ENCODE measurements around the gene LETM1. TPM values are rescaled to one million over a fixed set of nuclear protein-coding genes. Genes with fewer than 3 reads are reported as not detected.

LETM1 gene
- total and polyA plus RNA-seq, 2 of the 13 experiments (the other 11 are each of a cell fraction or from before 2014, with no cell fraction given) = 9.7 to 41.6 TPM

GRCh38 chr4:1784789-1785591, 71.0 kb downstream of the LETM1 start (continued):
- TF ChIP-seq GABPA (IDR thresholded peaks at IDR 0.05; ENCODE audit: low read depth, low read length) (no peak), GABPA (CRISPR knock-in tag; IDR thresholded peaks at IDR 0.05; ENCODE audit: low read depth) (no peak), ZBTB2 (CRISPR knock-in tag; IDR thresholded peaks at IDR 0.05; ENCODE audit: low read depth) (no peak), ISL2 (CRISPR knock-in tag; IDR thresholded peaks at IDR 0.05) (peak; percentile 65), TBX2 (CRISPR knock-in tag; IDR thresholded peaks at IDR 0.05; ENCODE audit: borderline replicate concordance) (peak; percentile 76), CHD4 (IDR thresholded peaks at IDR 0.05; ENCODE audit: borderline replicate concordance, low read length) (no peak), PHB2 (IDR thresholded peaks at IDR 0.05; ENCODE audit: partially characterized antibody) (no peak), FOXK2 (IDR thresholded peaks at IDR 0.05) (no peak), THYN1 (CRISPR knock-in tag; IDR thresholded peaks at IDR 0.05; ENCODE audit: borderline replicate concordance, low read depth) (no peak), MTERF4 (CRISPR knock-in tag; IDR thresholded peaks at IDR 0.05) (peak; percentile 91; the same call in 1 of the 2 replicates), HMG20B (CRISPR knock-in tag; conservative IDR thresholded peaks at IDR 0.05) (peak; percentile 59; the same call in 1 of the 2 replicates), SRSF9 (IDR thresholded peaks at IDR 0.05; ENCODE audit: borderline replicate concordance, insufficient read depth, low read depth, low read length, poor library complexity, severe bottlenecking) (no peak), AGO2 (optimal IDR thresholded peaks at IDR 0.05; ENCODE audit: low read depth, low read length) (peak; percentile 64), GPN1 (CRISPR knock-in tag; IDR thresholded peaks at IDR 0.05; ENCODE audit: borderline replicate concordance) (no peak), AKAP8 (CRISPR knock-in tag; IDR thresholded peaks at IDR 0.05) (peak; percentile 93), NFKB2 (CRISPR knock-in tag; IDR thresholded peaks at IDR 0.05; ENCODE audit: borderline replicate concordance) (peak; percentile 80; the same call in 1 of the 2 replicates), ZBTB42 (CRISPR knock-in tag; IDR thresholded peaks at IDR 0.05) (no peak), TOE1 (CRISPR knock-in tag; IDR thresholded peaks at IDR 0.05) (no peak), TRIM24 (CRISPR knock-in tag; IDR thresholded peaks at IDR 0.05) (peak; percentile 7; the same call in 1 of the 2 replicates), ZNF34 (CRISPR knock-in tag; IDR thresholded peaks at IDR 0.05; ENCODE audit: borderline replicate concordance) (no peak), ZNF275 (CRISPR knock-in tag; IDR thresholded peaks at IDR 0.05; ENCODE audit: borderline replicate concordance) (no peak)
- TF ChIP-seq, protein P1, sequence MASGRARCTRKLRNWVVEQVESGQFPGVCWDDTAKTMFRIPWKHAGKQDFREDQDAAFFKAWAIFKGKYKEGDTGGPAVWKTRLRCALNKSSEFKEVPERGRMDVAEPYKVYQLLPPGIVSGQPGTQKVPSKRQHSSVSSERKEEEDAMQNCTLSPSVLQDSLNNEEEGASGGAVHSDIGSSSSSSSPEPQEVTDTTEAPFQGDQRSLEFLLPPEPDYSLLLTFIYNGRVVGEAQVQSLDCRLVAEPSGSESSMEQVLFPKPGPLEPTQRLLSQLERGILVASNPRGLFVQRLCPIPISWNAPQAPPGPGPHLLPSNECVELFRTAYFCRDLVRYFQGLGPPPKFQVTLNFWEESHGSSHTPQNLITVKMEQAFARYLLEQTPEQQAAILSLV (CRISPR knock-in tag; IDR thresholded peaks at IDR 0.05; ENCODE audit: borderline replicate concordance) = peak; percentile 74
- TF ChIP-seq, protein P2, sequence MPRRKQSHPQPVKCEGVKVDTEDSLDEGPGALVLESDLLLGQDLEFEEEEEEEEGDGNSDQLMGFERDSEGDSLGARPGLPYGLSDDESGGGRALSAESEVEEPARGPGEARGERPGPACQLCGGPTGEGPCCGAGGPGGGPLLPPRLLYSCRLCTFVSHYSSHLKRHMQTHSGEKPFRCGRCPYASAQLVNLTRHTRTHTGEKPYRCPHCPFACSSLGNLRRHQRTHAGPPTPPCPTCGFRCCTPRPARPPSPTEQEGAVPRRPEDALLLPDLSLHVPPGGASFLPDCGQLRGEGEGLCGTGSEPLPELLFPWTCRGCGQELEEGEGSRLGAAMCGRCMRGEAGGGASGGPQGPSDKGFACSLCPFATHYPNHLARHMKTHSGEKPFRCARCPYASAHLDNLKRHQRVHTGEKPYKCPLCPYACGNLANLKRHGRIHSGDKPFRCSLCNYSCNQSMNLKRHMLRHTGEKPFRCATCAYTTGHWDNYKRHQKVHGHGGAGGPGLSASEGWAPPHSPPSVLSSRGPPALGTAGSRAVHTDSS (CRISPR knock-in tag; conservative IDR thresholded peaks at IDR 0.05) = no peak
